HCEC 1CT (cell line): ENCODE results near the gene SULT1C3.

Experiments used
- DNase-seq: peaks from one replicate; pipeline ENCODE4 v3.0.0-alpha.2; 2017

SULT1C3 gene

GRCh38 chr2:108309903-108310302 lies 70.1 kb downstream of the SULT1C3 start:
- no peak for DNase-seq
